GM21381 (cell line): ENCODE measurements around the gene COL6A5.
"Not testable (repeated sequence)": the region's sequence is repeated elsewhere in the genome, so short reads cannot be mapped to it uniquely, and the experiment has no call there.

Experiments
- ATAC-seq: cut with Tn5 transposase; IDR thresholded peaks from one replicate; pipeline ENCODE4 v1.9.1; 2021; ENCODE audit warnings: mild to moderate bottlenecking, moderate library complexity; ENCODE audit not compliant: unreplicated experiment

Gene COL6A5

GRCh38 chr3:130442284-130442683 lies 96.8 kb downstream of the COL6A5 start:
- ATAC-seq, result no peak

GRCh38 chr3:130446840-130447239 lies 101.4 kb downstream of the COL6A5 start:
- not testable (repeated sequence) for ATAC-seq

- not testable (repeated sequence) for ATAC-seq
Measured at GRCh38 chr3:130448155-130448554, 102.7 kb downstream of the COL6A5 start.

- ATAC-seq, result no peak
Measured at GRCh38 chr3:130456540-130456939, 111.1 kb downstream of the COL6A5 start.

GRCh38 chr3:130457671-130458070 lies 112.2 kb downstream of the COL6A5 start:
- ATAC-seq, result no peak

GRCh38 chr3:130459944-130460343 lies 114.5 kb downstream of the COL6A5 start:
- no peak for ATAC-seq

- no peak for ATAC-seq
Measured at GRCh38 chr3:130462089-130462488, 116.6 kb downstream of the COL6A5 start.

- ATAC-seq, result no peak
Measured at GRCh38 chr3:130463221-130463620, 117.7 kb downstream of the COL6A5 start.

GRCh38 chr3:130465521-130465920 lies 120.0 kb downstream of the COL6A5 start:
- no peak for ATAC-seq

- no peak for ATAC-seq
Measured at GRCh38 chr3:130468311-130468710, 122.8 kb downstream of the COL6A5 start.

GRCh38 chr3:130470126-130470525 lies 124.7 kb downstream of the COL6A5 start:
- ATAC-seq, result no peak

GRCh38 chr3:130473416-130473815 lies 127.9 kb downstream of the COL6A5 start:
- ATAC-seq, result no peak

- no peak for ATAC-seq
Measured at GRCh38 chr3:130480736-130481135, 135.3 kb downstream of the COL6A5 start.

- no peak for ATAC-seq
Measured at GRCh38 chr3:130488288-130488687, 142.8 kb downstream of the COL6A5 start.

- no peak for ATAC-seq
Measured at GRCh38 chr3:130488769-130489450, 143.4 kb downstream of the COL6A5 start.

- no peak for ATAC-seq
Measured at GRCh38 chr3:130490241-130490640, 144.8 kb downstream of the COL6A5 start.

GRCh38 chr3:130491431-130491830 lies 146.0 kb downstream of the COL6A5 start:
- no peak for ATAC-seq

GRCh38 chr3:130504701-130505100 lies 159.2 kb downstream of the COL6A5 start:
- no peak for ATAC-seq

- no peak for ATAC-seq
Measured at GRCh38 chr3:130506031-130506430, 160.6 kb downstream of the COL6A5 start.

- ATAC-seq, result no peak
Measured at GRCh38 chr3:130507746-130508145, 162.3 kb downstream of the COL6A5 start.

- ATAC-seq, result no peak
Measured at GRCh38 chr3:130509008-130509407, 163.5 kb downstream of the COL6A5 start.

- ATAC-seq, result no peak
Measured at GRCh38 chr3:130514681-130515080, 169.2 kb downstream of the COL6A5 start.

GRCh38 chr3:130515755-130516154 lies 170.3 kb downstream of the COL6A5 start:
- no peak for ATAC-seq
